Hepatocyte (in vitro differentiated cells): ENCODE measurements around the gene KSR1. TPM values are rescaled to one million over a fixed set of nuclear protein-coding genes. Genes with fewer than 3 reads are reported as not detected.

Source experiments
- DNase-seq: peaks from one replicate; pipeline ENCODE4 v3.0.0-alpha.2; 2016; ENCODE audit warnings: low spot score
- H2AFZ ChIP-seq: fragments of 200-600 bp; sonication (generic); 2 replicates; pipeline ENCODE4 v1.6.0; 2016; ENCODE audit warnings: antibody characterized with exemption, mild to moderate bottlenecking
- H3K27ac ChIP-seq: fragments of 200-600 bp; sonication (generic); 2 replicates; pipeline ENCODE4 v1.5.1; 2016; ENCODE audit warnings: mild to moderate bottlenecking
- H3K27me3 ChIP-seq: fragments of 200-600 bp; sonication (generic); 2 replicates; pipeline ENCODE4 v1.6.1; 2016
- H3K36me3 ChIP-seq: fragments of 200-600 bp; sonication (generic); replicated peaks from 2 replicates; pipeline ENCODE4 v1.5.1; 2016; ENCODE audit warnings: low read depth; ENCODE audit not compliant: insufficient read depth
- H3K4me1 ChIP-seq: fragments of 200-600 bp; sonication (generic); 2 replicates; pipeline ENCODE4 v1.5.1; 2016; ENCODE audit warnings: mild to moderate bottlenecking, moderate library complexity; ENCODE audit not compliant: insufficient read depth
- H3K4me2 ChIP-seq: fragments of 200-600 bp; sonication (generic); 2 replicates; pipeline ENCODE4 v1.6.0; 2016
- H3K4me3 ChIP-seq: fragments of 200-600 bp; sonication (generic); 2 replicates; pipeline ENCODE4 v1.5.1; 2016; ENCODE audit warnings: mild to moderate bottlenecking
- H3K79me2 ChIP-seq: fragments of 200-600 bp; sonication (generic); 2 replicates; pipeline ENCODE4 v1.6.0; 2017; ENCODE audit warnings: mild to moderate bottlenecking
- H3K9me2 ChIP-seq: fragments of 200-600 bp; sonication (generic); replicated peaks from 2 replicates; pipeline ENCODE4 v1.6.0; 2017; ENCODE audit warnings: mild to moderate bottlenecking; ENCODE audit not compliant: insufficient read depth
- H3K9me3 ChIP-seq: fragments of 200-600 bp; sonication (generic); 2 replicates; pipeline ENCODE4 v1.5.1; 2016; ENCODE audit warnings: low read depth, mild to moderate bottlenecking
- H4K20me1 ChIP-seq: fragments of 200-600 bp; sonication (generic); 2 replicates; pipeline ENCODE4 v1.6.0; 2016; ENCODE audit warnings: mild to moderate bottlenecking; ENCODE audit not compliant: insufficient read depth, poor library complexity, severe bottlenecking
- CTCF ChIP-seq: fragments of 200-600 bp; sonication (generic); IDR thresholded peaks from 2 replicates; pipeline ENCODE4 v1.5.1; 2016; ENCODE audit warnings: antibody characterized with exemption, mild to moderate bottlenecking; ENCODE audit not compliant: poor library complexity
- EZH2 ChIP-seq: fragments of 200-600 bp; sonication (generic); IDR thresholded peaks from 2 replicates; pipeline ENCODE4 v1.6.1; 2016; ENCODE audit warnings: antibody characterized with exemption, mild to moderate bottlenecking, borderline replicate concordance
- EZH2phosphoT487 ChIP-seq: fragments of 200-600 bp; sonication (generic); IDR thresholded peaks from one replicate; pipeline ENCODE4 v1.6.1; 2018; ENCODE audit warnings: antibody characterized with exemption, mild to moderate bottlenecking, low read depth, moderate library complexity; ENCODE audit not compliant: unreplicated experiment, severe bottlenecking
- WGBS: methylation state at CpG from one replicate; pipeline ENCODE4 v1.1.6; 2016; ENCODE audit warnings: low lambda C conversion rate; ENCODE audit errors: missing lambda C conversion rate; 5-methylcytosine and 5-hydroxymethylcytosine counted together
- polyA plus RNA-seq: library from polyadenylated mRNA; unstranded; fragments of >200 nt; fragmentation: Nextera tagmentation; extraction: Ambion mirVana; gene quantifications from 2 replicates; pipeline ENCODE4 v1.2.1, GENCODE V29; 2016
- total RNA-seq: library from RNA; depleted of rRNA; stranded (reverse); fragments of >200 nt; gene quantifications from 2 replicates; pipeline ENCODE4 v1.2.3, GENCODE V29; 2014

The KSR1 gene
- total and polyA plus RNA-seq, 2 experiments from 2014 or later = 16.2 to 32.6 TPM

DNA sequence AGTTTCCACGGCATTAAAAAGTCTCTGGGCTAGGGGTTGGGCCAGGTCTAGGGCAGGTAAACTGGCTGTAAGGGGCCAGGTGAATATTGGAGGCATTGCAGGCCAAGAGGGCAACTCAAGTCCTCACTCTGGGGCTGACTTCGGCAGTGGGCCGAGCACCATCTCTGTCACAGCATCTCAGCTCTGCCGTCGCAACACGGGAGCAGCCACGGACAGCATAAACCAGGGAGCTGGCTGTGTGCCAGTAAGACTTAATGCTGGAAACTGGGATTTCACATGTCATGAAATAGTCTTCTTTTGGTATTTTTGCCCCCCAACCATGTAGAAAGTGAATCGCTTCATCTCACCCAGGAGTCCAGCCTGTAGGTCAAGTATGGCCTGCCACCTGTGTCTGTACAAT is 162.2 kb downstream of the KSR1 start:
- no peaks in the 10 kb centered on the region for H4K20me1 ChIP-seq
- H3K4me3 ChIP-seq = no peak overlapping the region
- H3K4me1 ChIP-seq = no peaks in the 10 kb centered on the region
- H3K9me2 ChIP-seq = no peaks in the 10 kb centered on the region
- no peaks in the 10 kb centered on the region for H3K79me2 ChIP-seq
- H3K4me2 ChIP-seq = no peak overlapping the region
- H2AFZ ChIP-seq = no peak overlapping the region
- H3K27ac ChIP-seq = no peak overlapping the region
- no peak for DNase-seq
- H3K9me3 ChIP-seq = no peaks in the 10 kb centered on the region
- H3K27me3 ChIP-seq = no peaks in the 10 kb centered on the region
- TF ChIP-seq EZH2 (no peak), CTCF (no peak), EZH2phosphoT487 (no peak)
- 90% methylated on average over 8 of the region's 8 CpGs for WGBS
- no peaks in the 10 kb centered on the region for H3K36me3 ChIP-seq

- TF ChIP-seq EZH2phosphoT487 (no peak), EZH2 (no peak)
- Histone ChIP-seq H3K4me1 (no peaks in the 10 kb centered on the region), H3K4me2 (no peak overlapping the region), H3K9me3 (no peaks in the 10 kb centered on the region), H3K9me2 (no peaks in the 10 kb centered on the region), H3K4me3 (no peak overlapping the region), H3K36me3 (no peaks in the 10 kb centered on the region), H4K20me1 (no peaks in the 10 kb centered on the region), H3K27me3 (no peaks in the 10 kb centered on the region), H2AFZ (no peak overlapping the region), H3K79me2 (no peaks in the 10 kb centered on the region), H3K27ac (no peak overlapping the region)
- WGBS = 98% methylated on average over 9 of the region's 9 CpGs
- DNase-seq = no peak
These were observed 164.5 kb downstream of the KSR1 start for GRCh38 chr17:27620721-27621120.

GRCh38 chr17:27621536-27621935 is 165.3 kb downstream of the KSR1 start:
- H3K79me2 ChIP-seq = no peaks in the 10 kb centered on the region
- WGBS = 93% methylated on average over 4 of the region's 4 CpGs
- H3K4me2 ChIP-seq = no peak overlapping the region
- no peak for DNase-seq
- H3K27me3 ChIP-seq = no peaks in the 10 kb centered on the region
- no peaks in the 10 kb centered on the region for H3K36me3 ChIP-seq
- TF ChIP-seq EZH2phosphoT487 (no peak), CTCF (no peak), EZH2 (no peak)
- no peaks in the 10 kb centered on the region for H3K9me3 ChIP-seq
- H3K4me3 ChIP-seq = no peak overlapping the region
- no peak overlapping the region for H3K27ac ChIP-seq
- no peaks in the 10 kb centered on the region for H4K20me1 ChIP-seq
- no peaks in the 10 kb centered on the region for H3K9me2 ChIP-seq
- H3K4me1 ChIP-seq = no peaks in the 10 kb centered on the region
- no peak overlapping the region for H2AFZ ChIP-seq

DNA sequence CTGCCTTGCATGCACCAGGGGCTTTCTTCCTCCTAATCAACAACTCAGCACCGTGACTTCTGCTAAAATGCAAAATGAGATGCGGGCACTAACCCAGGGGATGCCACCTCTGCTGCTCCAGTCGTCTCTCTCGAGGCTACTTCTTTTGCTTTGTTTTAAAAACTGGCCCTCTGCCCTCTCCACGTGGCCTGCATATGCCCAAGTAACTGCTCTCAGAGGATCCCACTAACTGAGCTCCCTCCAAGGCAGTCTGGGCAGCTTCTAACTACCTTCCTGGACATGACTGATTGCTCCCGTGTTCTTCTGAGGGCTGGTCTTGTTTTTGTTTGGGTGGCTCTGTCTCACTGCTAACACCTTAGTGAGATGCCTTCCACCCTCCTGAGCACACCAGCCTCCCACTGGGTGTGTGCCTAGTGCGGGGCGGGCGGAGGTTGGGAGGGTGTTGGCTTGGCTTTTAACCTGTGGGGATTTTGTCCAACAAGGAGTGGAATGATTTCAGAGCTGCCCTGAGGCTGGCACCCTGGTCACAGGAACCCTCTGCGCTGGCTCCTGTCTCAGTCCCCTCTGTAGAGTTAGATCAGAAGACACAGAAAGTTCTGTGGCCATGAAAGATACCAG is 165.8 kb downstream of the KSR1 start:
- no peak for DNase-seq
- Histone ChIP-seq H3K9me3 (no peaks in the 10 kb centered on the region), H3K79me2 (no peaks in the 10 kb centered on the region), H3K27ac (no peak overlapping the region), H3K36me3 (no peaks in the 10 kb centered on the region), H3K9me2 (no peaks in the 10 kb centered on the region), H4K20me1 (no peaks in the 10 kb centered on the region), H2AFZ (no peak overlapping the region), H3K4me2 (no peak overlapping the region), H3K27me3 (no peaks in the 10 kb centered on the region), H3K4me1 (no peaks in the 10 kb centered on the region), H3K4me3 (no peak overlapping the region)
- WGBS = 95% methylated on average over 10 of the region's 10 CpGs
- TF ChIP-seq CTCF = no peak
- TF ChIP-seq EZH2 = no peak
- no peak for TF ChIP-seq EZH2phosphoT487
